NT2/D1 (cell line): Measurements from ENCODE around the gene CNTFR.

Experiments used
- DNase-seq: peaks from one replicate; pipeline ENCODE4 v3.0.0-alpha.2; 2011; ENCODE audit warnings: low read depth, low spot score
- H3K27me3 ChIP-seq: 2 replicates; pipeline ENCODE4 v1.6.0; 2011; ENCODE audit warnings: mild to moderate bottlenecking; ENCODE audit not compliant: insufficient read length, insufficient read depth
- H3K36me3 ChIP-seq: 2 replicates; pipeline ENCODE4 v1.6.1; 2011; ENCODE audit warnings: mild to moderate bottlenecking, low read length, mixed read lengths; ENCODE audit not compliant: insufficient read depth, insufficient read length
- H3K4me1 ChIP-seq: 2 replicates; pipeline ENCODE4 v1.5.1; 2011; ENCODE audit not compliant: insufficient read depth, insufficient read length
- H3K4me3 ChIP-seq: 2 replicates; pipeline ENCODE4 v1.5.1; 2011; ENCODE audit warnings: low read depth; ENCODE audit not compliant: insufficient read length
- H3K9ac ChIP-seq: 2 replicates; pipeline ENCODE4 v1.6.0; 2011; ENCODE audit warnings: low read depth; ENCODE audit not compliant: insufficient read length
- H3K9me3 ChIP-seq: 2 replicates; pipeline ENCODE4 v1.5.1; 2011; ENCODE audit warnings: mild to moderate bottlenecking, low read length; ENCODE audit not compliant: insufficient read depth
- SUZ12 ChIP-seq: IDR thresholded peaks from 2 replicates; pipeline ENCODE4 v1.6.1; 2011; ENCODE audit not compliant: insufficient read length, insufficient read depth; ENCODE audit errors: extremely low read depth
- YY1 ChIP-seq: IDR thresholded peaks from 2 replicates; pipeline ENCODE4 v1.6.1; 2011; ENCODE audit not compliant: insufficient read length, insufficient read depth
- ZNF274 ChIP-seq: IDR thresholded peaks from 2 replicates; pipeline ENCODE4 v1.6.1; 2011; ENCODE audit warnings: mild to moderate bottlenecking, low read depth, low read length

The CNTFR gene

DNA sequence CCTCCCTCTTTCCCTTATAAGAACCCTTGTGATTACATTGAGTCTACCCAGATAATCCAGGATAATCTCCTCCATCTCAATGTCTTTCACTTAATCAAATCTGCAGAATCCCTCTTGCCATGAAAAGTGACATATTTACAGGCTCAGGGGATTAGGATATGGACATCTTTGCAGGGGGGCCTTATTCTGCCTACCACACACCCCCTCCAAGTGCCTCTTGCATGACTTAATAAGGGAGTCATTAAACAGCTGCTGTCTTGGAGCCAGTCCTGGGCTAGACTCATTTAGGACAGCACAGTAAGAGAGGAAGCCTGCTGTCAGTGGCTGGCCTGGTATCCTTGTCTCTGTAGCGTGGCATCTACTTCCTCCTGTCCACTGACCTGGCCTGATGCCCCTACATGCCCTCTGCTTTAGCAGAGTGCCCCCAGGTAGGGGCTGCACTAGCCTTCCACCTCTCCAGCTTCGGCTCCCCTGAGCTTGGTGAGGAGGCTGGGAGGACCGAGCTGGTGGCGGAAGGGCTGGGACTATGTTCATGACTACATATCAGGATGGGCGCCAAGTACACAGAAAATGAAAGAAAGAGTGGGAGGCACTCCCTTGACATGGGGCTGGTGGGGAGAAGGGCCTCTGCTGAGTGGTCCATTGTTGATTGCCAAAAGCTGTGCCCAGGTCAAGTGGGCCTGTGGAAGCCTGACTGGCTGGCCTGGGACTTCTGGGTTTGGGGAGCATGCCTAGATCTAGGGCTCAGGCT is 84.0 kb downstream of the CNTFR start:
- no peak for DNase-seq
- Histone ChIP-seq H3K9me3 (no peaks in the 10 kb centered on the region), H3K4me1 (peaks cover 5% of the 10 kb centered on the region), H3K4me3 (no peak overlapping the region), H3K9ac (no peak overlapping the region), H3K36me3 (no peaks in the 10 kb centered on the region), H3K27me3 (no peaks in the 10 kb centered on the region)
- TF ChIP-seq ZNF274 (no peak), YY1 (no peak), SUZ12 (no peak)

DNA sequence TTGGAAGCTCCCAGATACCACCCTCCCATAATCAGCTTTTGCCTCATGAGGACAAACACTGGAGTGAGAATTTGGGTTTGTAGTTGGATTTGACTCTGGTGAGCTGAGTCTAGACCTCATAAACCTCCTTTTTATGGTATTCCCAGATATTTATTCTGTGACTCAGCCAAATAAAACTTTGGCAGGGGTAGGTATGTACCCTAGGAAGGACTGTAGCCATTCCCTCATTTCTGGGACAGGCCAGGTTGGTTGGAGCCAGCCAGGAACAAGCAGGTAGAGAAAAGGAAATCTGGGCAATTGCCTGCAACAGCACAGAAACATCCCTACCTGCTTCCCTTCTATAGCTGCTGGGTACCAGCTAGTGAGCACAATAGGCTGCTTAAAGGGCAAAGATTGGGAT is 86.1 kb downstream of the CNTFR start:
- Histone ChIP-seq H3K4me1 (no peaks in the 10 kb centered on the region), H3K27me3 (peaks cover 11% of the 10 kb centered on the region), H3K4me3 (no peak overlapping the region), H3K9ac (no peak overlapping the region), H3K36me3 (no peaks in the 10 kb centered on the region), H3K9me3 (no peaks in the 10 kb centered on the region)
- no peak for DNase-seq
- TF ChIP-seq SUZ12, result no peak
- no peak for TF ChIP-seq ZNF274
- TF ChIP-seq YY1, result no peak

DNA sequence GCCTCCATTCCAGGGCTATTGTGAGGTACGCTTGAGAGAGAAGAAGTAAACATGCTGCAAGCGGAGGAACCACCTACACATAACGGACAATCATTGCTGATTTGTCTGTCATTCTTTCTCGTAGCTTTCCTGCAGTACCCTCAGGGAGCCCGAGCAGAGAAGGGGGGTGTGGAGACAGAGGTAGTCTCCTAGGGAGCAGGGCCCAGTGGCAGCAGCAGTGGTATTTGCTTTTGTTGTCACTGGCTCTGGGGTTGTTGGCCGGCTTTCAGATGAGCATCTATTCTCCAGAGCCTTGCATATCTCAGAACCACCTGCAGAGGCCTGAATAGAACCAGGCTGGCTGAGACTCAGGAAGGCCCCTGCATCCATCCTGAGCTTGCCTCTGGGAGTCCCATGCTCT is 86.6 kb downstream of the CNTFR start:
- no peak for TF ChIP-seq YY1
- no peak for TF ChIP-seq ZNF274
- Histone ChIP-seq H3K4me3 (no peak overlapping the region), H3K9ac (no peak overlapping the region), H3K9me3 (no peaks in the 10 kb centered on the region), H3K36me3 (no peaks in the 10 kb centered on the region), H3K4me1 (no peaks in the 10 kb centered on the region), H3K27me3 (peaks cover 11% of the 10 kb centered on the region)
- no peak for DNase-seq

DNA sequence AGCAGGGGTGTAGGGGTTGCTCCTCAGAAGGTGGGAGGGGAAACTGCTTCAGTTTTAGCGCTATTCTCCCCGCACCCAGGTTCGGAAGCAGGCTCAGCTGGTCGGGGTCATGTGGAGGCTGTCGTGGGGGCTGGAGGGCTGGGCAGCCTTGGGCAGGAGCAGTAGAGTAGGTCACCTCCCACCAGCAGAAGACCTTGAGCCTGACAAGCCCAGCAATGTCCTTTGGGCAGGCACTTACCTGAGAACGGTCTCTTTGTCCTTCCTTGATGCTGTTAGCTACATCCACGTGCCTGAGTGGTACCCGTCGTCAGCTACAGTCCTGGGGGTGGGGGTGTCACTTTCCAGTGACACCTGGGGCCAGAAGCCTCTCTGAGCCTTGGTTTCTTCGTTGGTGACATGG is 87.1 kb downstream of the CNTFR start:
- Histone ChIP-seq H3K9me3 (no peaks in the 10 kb centered on the region), H3K9ac (no peak overlapping the region), H3K27me3 (peaks cover 11% of the 10 kb centered on the region), H3K36me3 (no peaks in the 10 kb centered on the region), H3K4me3 (no peak overlapping the region), H3K4me1 (no peaks in the 10 kb centered on the region)
- no peak for TF ChIP-seq ZNF274
- no peak for TF ChIP-seq SUZ12
- DNase-seq, result no peak

DNA sequence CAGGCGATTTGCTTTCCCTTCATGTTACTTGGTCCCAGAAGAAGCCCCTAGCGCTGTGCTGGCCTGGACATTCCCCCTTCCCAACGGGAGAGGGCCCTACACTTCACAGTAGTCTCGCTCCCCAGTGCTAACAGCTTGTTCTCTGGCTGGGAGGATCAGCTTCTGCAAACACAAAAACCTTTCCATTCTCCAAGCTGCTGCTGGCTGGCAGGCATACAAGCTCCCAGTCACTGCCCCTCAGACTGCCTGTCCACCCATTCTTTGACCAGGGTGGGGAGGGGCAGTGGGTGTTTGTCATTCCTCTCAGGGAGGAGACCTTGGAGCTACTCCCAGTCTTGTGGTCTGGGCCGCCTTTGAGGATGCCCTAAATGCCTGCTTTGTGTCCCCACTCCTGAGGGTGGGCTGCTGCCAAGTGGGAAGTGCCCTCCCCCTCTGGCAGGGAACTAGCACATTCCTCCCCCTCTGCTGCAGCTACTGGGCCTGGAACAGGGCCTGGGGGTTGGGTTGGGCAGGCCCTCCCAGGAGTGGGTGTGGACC is 87.6 kb downstream of the CNTFR start:
- no peak overlapping the region for H3K9ac ChIP-seq
- peaks cover 11% of the 10 kb centered on the region for H3K27me3 ChIP-seq
- H3K4me3 ChIP-seq, result no peak overlapping the region
- DNase-seq, result no peak
- H3K36me3 ChIP-seq, result no peaks in the 10 kb centered on the region
- no peak for TF ChIP-seq ZNF274
- TF ChIP-seq YY1, result no peak
- no peak for TF ChIP-seq SUZ12
- H3K4me1 ChIP-seq, result no peaks in the 10 kb centered on the region
- no peaks in the 10 kb centered on the region for H3K9me3 ChIP-seq
